ENCODE results near the gene RP9. TPM values are rescaled to one million over a fixed set of nuclear protein-coding genes. Genes with fewer than 3 reads are reported as not detected.

Gene RP9
- total RNA-seq, 1 experiment from 2014 or later: 16.2 TPM

- H3K79me2 ChIP-seq (ENCODE audit: insufficient read depth, low read length): no peaks in the 10 kb centered on the region
- no peak overlapping the region for H3K14ac ChIP-seq (ENCODE audit: insufficient read depth, low read length)
- no peak overlapping the region for H2AK5ac ChIP-seq (ENCODE audit: insufficient read length, low read length)
- H4K8ac ChIP-seq (replicated peaks; ENCODE audit: insufficient read length, low read depth, low read length): no peak overlapping the region
- H2BK5ac ChIP-seq (ENCODE audit: insufficient read length, low read length): no peak overlapping the region
- no peak overlapping the region for H3T11ph ChIP-seq (ENCODE audit: low read length)
- no peak overlapping the region for H4K91ac ChIP-seq (ENCODE audit: insufficient read length, low read depth, low read length)
- no peak overlapping the region for H2BK20ac ChIP-seq (ENCODE audit: low read depth, low read length, poor library complexity, severe bottlenecking)
- H3K4me1 Mint-ChIP-seq: peaks cover 0 to 4% of the 10 kb centered on the region in 2 experiments; a peak in 1 of 4 replicates
- no peak overlapping the region for H3K4me2 ChIP-seq (ENCODE audit: insufficient read depth, insufficient read length, low read length)
- no peak overlapping the region for H3K27ac Mint-ChIP-seq
- TF ChIP-seq CTCF (conservative IDR thresholded peaks at IDR 0.05): no peak
- H4K5ac ChIP-seq (ENCODE audit: insufficient read length, low read depth, low read length): no peak overlapping the region
- DNase-seq: no peak
- no peaks in the 10 kb centered on the region for H4K20me1 ChIP-seq (ENCODE audit: control insufficient read depth, insufficient read depth, insufficient read length)
- no peak overlapping the region for H3K4ac ChIP-seq (ENCODE audit: low read depth, low read length)
- no peaks in the 10 kb centered on the region for H3K9me3 ChIP-seq (ENCODE audit: control insufficient read depth, low read depth, low read length)
- H3K4me3 Mint-ChIP-seq: no peak overlapping the region
- peaks cover 11 to 12% of the 10 kb centered on the region in 2 experiments; a peak in 4 of 5 replicates for H3K9me3 Mint-ChIP-seq
- no peaks in the 10 kb centered on the region for H3K27me3 ChIP-seq (ENCODE audit: insufficient read depth, low read length)
- no peak overlapping the region for H3K27ac ChIP-seq (ENCODE audit: insufficient read length, low read depth, low read length)
- H2AFZ ChIP-seq (ENCODE audit: low read length): no peak overlapping the region
- no peaks in the 10 kb centered on the region for H3K79me1 ChIP-seq (ENCODE audit: insufficient read depth, low read depth, low read length, poor library complexity, severe bottlenecking)
- no peak overlapping the region for H3K23ac ChIP-seq (ENCODE audit: insufficient read length, low read depth, low read length)
- peaks cover 0 to 4% (median 0%) of the 10 kb centered on the region in 3 experiments; a peak in 2 of 7 replicates for H3K36me3 Mint-ChIP-seq (ENCODE audit: insufficient read depth in 1 of 3, low read depth in 3 of 3)
- H3K4me1 ChIP-seq (ENCODE audit: insufficient read depth, low read length): no peaks in the 10 kb centered on the region
- H2BK12ac ChIP-seq (ENCODE audit: insufficient read length, low read depth, low read length): no peak overlapping the region
- H3K9ac ChIP-seq (ENCODE audit: extremely low read depth, insufficient read length, low read length): no peak overlapping the region
- H2BK15ac ChIP-seq (ENCODE audit: low read depth, low read length): no peak overlapping the region
- H3K18ac ChIP-seq (ENCODE audit: insufficient read length, low read depth, low read length): no peak overlapping the region
- H3K23me2 ChIP-seq (ENCODE audit: insufficient read length, low read depth, low read length, poor library complexity, severe bottlenecking): no peaks in the 10 kb centered on the region
- H2BK120ac ChIP-seq (ENCODE audit: low read depth, low read length, poor library complexity, severe bottlenecking): no peak overlapping the region
- H3K27me3 Mint-ChIP-seq (ENCODE audit: low read depth): peaks cover 51% of the 10 kb centered on the region
- H3K56ac ChIP-seq (ENCODE audit: insufficient read length, low read depth, low read length): no peak overlapping the region
These were observed 5.8 kb upstream of the RP9 start for GRCh38 chr7:33114976-33115375.

Measured in H9 (cell line).